GM15510 (cell line): ENCODE data around the gene MNDA.

Source experiments
- POLR2A ChIP-seq: IDR thresholded peaks from 3 replicates; pipeline ENCODE4 v1.6.1; 2011; ENCODE audit warnings: borderline replicate concordance; ENCODE audit not compliant: insufficient read length; ENCODE audit errors: extremely low read depth

MNDA gene

DNA sequence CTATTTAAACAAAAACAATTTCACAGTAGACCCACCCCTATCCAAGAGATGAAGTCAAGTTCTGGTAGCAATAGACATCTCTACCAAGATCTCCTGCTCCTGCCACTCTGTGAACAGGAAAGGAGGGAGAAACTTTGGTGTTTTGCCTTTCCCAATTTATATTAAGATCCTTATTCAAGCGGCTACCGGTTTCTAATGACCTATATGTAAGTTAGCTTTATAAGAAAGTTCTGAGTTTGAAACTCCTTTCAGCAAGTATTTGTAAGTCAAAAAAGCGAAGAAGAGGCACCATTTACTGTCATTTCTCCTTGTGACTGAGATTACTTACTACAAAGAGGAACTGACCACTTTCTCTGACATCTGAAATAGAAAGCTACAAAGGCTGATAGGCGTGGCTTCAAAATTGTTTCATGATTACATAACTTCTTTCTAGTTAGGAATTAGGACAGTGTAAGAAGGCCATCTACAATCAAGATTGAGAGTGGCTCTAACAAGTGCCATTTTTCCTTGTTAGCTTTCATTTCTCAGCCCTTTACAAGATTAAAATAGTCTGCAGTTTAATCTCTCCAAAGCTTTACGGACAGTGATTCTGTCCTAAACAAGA is at the start of gene MNDA:
MNDA (plus strand) TSS at position 448 of the 604 bp plus-strand sequence. CDS start 10,803 bp downstream, outside the sequence.
- TF ChIP-seq POLR2A: no peak

- TF ChIP-seq POLR2A: no peak
Measured at GRCh38 chr1:158793604-158794003, 37.5 kb upstream of the MNDA start.

GRCh38 chr1:158794247-158794646 is 36.9 kb upstream of the MNDA start:
- TF ChIP-seq POLR2A: no peak

DNA sequence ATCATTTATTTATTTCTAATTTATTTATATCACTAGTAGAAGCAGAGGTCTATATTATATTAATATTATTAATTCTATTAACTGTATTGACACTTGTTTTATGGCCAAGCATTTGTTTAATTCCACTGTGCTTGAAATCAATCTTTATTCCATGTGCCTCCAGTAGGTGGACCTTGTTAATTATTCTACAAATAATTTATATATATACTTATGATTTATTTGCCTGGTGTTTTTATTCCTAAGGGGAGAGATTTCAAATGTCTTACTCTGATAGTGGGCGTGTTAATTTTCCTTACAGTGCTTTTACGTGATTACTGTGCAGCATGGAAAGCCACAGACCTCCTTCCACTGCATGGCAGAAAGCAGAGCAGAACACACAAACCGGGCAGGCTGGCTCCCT is 32.6 kb upstream of the MNDA start:
- no peak for TF ChIP-seq POLR2A

- no peak for TF ChIP-seq POLR2A
Measured at GRCh38 chr1:158799689-158800088, 31.5 kb upstream of the MNDA start.

DNA sequence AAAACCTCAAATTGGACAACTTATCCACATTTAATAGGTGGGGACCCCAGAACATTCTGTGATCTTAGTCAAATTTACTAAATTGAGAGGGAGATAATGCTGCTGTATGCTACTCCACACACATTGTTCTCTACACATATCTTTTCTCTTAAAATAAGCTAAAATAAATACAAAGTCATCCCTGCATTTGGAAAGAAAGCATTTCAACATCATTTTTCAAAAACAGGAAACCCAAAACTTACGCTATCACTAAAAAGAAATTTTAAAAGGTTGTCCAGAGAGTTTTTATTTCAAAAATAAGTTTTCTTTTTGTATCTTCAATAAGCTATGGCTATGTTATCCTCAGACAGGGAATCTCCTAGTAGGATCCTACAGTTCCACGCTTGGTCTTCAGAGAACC is 30.6 kb upstream of the MNDA start:
- no peak for TF ChIP-seq POLR2A

DNA sequence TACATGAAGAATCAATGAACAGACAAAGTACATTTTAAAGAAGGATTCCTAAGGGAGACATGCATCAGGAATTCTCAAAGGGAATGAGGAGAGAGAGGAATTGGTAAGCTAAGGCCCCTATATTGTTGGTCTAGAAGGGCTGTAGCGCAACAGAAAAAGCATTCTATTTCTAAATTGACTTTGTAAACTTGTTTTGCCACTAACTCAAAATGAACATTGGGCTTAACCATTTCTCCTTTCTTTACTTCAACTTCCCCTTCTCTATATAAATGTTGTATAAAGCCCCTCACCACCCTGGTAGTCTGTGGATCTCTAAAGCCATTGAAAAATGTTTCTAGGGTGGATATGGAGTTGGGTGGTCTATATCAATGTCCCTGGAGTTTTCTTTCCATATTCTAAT is 29.8 kb upstream of the MNDA start:
- no peak for TF ChIP-seq POLR2A

- no peak for TF ChIP-seq POLR2A
Measured at GRCh38 chr1:158803678-158804077, 27.5 kb upstream of the MNDA start.

DNA sequence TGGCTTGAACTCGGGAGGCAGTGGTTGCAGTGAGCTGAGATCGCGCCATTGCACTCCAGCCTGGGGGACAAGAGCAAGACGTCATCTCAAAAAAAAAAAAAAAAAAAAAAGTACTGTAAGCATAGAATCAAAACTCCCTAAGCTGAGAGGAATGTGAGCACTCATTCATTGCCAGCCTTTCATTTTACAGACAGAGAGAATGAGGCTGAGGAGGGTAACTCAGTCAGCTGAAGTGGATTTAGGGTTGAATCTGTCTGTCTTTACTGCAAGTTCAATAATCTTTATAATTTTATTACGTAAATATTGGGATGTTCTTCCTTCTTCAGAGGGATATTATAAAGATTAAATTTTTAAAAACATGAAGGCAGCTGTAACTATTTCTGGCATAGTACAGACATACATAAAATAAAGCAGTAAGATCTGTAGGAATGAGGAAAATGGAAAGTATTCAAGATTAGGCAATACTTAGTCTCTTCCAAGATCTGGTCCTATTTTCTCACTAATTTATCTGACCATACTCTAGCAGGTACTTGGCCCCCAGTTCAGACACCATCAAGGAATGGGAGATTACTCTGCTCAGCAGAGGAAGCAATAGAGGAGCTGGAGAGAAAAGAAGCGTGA is 24.1 kb upstream of the MNDA start:
- TF ChIP-seq POLR2A: no peak

GRCh38 chr1:158809256-158809655 is 21.9 kb upstream of the MNDA start:
- no peak for TF ChIP-seq POLR2A

DNA sequence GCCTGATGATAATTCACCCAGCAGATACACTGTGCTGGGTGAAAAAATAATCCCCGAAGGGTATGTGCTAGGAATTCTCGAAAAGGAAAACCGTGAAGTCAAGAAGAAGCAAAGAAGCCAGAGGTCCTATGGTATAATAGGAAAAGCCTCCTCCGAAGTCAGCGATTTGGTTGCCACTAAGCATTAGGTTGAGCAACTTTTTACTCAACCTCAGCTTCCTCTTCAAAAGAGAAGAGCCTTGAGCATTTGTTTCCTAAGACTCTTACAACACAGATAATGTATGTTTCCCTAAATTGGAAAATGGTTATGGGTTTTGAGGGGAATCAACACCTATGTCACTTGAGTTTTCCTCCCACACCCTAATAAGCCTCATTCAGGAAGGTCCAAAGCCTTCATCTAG is 21.3 kb upstream of the MNDA start:
- no peak for TF ChIP-seq POLR2A

GRCh38 chr1:158810311-158810710 is 20.8 kb upstream of the MNDA start:
- TF ChIP-seq POLR2A: no peak

GRCh38 chr1:158812336-158812735 is 18.8 kb upstream of the MNDA start:
- TF ChIP-seq POLR2A: no peak

GRCh38 chr1:158813164-158813563 is 18.0 kb upstream of the MNDA start:
- TF ChIP-seq POLR2A: no peak

DNA sequence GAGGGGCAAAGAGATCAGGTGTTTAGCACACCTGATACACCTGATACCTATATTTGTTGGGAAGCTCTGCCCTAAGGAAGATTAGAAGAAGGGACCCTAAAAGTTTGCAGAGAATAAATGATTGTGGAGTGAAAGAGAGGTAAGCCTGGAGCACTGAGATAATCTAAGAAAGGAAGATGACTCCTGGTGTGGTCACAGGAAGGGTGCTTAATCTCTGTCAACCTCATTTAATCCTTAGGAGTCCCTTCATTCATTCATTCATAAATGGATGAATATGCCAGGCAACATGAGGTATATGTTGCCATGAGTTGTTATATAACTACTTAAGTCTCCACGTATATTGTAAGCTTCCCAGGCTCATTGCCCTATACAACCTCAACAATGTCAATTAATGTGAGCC is 16.2 kb upstream of the MNDA start:
- no peak for TF ChIP-seq POLR2A

DNA sequence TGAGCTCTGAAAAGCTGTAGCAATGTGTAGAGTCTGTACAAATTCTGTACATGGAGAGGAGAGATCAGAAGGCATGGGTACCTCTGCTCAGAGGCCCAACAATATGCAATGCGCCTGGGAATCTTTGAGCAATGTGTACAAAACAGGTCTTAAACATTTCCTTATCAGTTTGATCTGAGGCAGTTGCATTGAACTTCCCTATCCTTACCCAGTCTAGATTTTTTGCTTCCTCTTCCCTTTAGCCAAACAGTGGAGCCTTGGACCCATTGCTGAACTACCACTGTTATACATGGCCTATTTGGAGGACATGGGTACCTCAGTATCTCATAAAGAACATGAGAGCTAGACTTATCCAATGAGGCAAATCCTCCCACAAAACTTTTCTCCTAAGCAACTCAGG is 12.6 kb upstream of the MNDA start:
- no peak for TF ChIP-seq POLR2A

GRCh38 chr1:158818975-158819431 is 12.1 kb upstream of the MNDA start:
- no peak for TF ChIP-seq POLR2A
